GM19438 (cell line): ENCODE measurements around the gene ZNF333.
"Not testable (repeated sequence)": the region's sequence is repeated elsewhere in the genome, so short reads cannot be mapped to it uniquely, and the experiment has no call there.

ENCODE experiments used
- ATAC-seq: cut with Tn5 transposase; IDR thresholded peaks from one replicate; pipeline ENCODE4 v1.9.1; 2021; ENCODE audit warnings: low read depth; ENCODE audit not compliant: unreplicated experiment

The ZNF333 gene

DNA sequence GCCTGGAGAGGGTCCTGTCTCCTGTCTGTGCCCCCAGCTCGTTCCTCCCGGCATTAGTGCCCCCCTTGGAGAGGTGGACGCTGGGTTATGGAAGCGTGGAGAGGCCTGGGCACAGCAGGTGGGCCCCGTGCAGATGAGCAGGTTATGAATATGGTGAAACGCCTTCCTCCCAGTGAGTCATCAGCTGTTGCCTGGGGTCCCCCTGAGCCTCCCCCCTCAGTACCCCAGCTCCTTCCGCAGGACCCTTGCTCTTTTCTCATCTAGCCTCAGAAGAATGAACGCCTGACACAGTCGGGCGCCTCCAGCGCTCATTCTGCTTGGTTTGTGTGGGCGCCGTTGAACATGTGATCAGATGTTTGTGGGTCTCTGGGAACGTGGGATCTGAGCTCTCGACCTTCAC, 76.0 kb downstream of the ZNF333 start:
- ATAC-seq, result not testable (repeated sequence)

DNA sequence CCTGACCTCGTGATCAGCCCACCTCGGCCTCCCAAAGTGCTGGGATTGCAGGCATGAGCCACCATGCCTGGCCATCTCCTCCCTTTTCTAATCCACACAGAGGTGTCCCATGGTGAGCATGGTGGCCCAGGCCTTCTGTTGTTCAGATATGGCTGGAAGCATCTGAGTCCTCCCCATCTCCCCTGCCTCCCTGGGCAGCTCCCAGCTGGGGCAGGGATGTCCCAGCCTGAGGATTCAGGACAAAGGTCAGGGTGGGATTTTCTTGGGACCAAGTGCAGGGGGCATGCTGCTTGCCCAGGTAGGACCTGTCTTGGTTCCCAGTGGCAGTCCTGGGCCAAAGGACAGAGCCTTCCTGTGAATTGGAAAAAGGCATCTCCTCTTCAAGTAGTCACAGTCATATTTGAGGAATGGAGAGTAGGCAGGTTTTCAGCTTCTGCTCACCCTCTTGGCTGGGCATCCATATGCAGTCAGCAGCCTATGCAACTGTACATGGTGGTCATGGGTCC, 77.7 kb downstream of the ZNF333 start:
- ATAC-seq, result no peak

DNA sequence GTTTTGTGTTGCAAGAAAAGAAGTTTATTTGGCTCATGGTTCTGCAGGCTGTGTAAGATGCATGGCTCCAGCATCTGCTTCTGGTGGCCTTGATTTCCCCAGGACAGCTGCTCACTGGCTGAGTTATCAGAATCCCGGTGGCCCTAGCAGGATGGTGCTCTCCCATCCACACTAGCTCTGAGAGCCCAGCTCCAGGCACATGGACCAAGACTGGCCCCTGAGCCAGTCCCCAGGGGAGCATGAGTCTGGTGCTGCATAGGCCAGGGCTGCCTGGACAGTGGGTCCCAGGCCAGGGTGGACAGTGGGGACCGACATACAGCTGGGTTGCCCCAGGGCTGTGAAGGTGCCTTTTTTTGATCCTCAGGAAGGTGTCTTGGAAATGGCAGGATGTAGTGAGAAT, 78.2 kb downstream of the ZNF333 start:
- no peak for ATAC-seq

DNA sequence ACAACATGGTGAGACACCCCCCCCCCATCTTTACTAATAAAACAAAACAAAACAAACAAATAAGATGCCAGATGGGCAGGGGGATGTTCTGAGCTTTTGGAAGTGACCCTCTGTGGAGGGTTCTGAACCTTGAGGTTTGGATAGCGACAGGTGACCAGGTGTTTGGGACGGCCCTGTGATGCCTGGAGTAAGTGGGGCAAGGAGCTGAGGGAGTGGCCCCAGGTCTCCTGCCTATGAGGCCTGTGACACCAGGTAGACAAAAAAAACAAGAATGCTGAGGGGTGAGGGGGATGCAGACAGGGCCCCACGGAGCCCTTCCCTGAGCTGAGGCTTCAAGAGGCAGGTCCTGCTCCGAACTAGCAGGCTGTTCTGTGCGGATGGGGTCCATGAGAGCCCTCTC, 79.4 kb downstream of the ZNF333 start:
- ATAC-seq, result no peak

DNA sequence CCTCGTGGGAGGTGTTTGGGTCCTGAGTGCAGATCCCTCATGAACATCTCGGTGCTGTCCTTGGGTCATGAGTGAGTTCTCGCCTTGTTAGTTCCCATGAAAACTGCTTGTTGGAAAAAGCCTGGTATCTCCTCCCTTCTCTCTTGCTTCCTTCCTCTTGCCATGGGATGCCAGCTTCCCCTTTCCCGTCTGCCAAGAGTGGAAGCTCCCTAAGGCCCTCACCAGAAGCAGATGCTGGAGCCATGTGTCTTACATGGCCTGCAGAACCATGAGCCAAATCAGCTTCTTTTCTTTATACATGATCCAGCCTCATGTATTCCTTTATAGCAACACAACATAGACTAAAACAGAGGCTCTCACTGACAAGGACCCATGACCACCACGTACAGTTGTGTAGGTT, 80.3 kb downstream of the ZNF333 start:
- ATAC-seq, result no peak

DNA sequence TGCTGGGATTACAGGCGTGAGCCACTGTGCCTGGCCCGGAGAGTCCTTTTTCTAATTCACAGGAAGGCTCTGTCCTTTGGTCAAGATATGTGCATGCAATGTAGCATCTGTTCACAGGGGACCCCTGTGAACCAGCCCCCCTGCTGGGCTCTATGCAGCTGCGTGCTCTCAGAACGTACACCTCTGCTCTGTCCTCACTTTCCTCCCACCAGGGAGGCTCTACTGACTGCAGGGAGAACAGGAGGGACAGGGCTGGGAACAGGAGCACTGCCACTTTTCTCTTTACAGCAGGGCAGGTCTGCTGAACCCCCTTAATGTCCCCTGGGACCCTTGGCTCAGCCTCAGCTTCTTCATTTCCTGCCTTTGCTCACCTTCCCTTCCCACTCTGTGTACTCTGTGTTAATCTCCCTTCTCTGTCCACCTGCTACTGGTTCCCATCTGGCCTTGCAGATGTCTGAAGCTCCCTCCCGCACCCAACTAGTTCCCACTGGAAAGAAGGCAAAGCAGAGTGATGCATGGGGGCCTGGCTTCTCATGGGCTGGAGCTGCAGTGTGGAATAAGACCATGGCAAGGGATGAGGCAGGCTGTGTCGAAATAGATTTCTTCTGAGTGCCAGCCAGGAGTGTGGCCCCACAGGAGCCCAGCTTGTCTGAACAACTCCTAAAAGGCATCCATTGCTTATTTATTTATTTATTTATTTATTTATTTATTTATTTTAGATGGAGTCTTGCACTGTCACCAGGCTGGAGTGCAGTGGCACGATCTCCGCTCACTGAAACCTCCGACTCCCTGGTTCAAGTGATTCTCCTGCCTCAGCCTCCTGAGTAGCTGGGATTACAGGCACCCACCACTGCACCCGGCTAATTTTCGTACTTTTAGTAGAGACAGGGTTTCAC, 81.3 kb downstream of the ZNF333 start:
- no peak for ATAC-seq

DNA sequence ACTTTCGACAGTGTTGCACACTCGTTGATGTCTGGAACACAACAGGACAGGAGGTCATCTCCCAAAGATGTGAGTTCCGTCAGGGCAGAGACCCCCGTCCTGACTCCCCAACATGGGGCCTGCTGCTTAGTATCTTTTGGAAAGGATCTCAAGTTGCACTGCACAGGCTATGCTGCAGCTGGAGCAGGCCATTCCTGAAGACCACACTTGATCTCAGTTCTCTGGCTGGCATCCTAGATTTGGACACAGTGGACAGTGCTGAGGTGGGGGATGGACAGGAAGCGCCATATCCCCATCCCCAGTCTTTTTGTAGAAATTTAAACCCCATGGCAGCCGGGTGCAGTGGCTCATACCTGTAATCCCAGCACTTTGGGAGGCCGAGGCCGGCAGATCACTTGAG, 82.6 kb downstream of the ZNF333 start:
- no peak for ATAC-seq

DNA sequence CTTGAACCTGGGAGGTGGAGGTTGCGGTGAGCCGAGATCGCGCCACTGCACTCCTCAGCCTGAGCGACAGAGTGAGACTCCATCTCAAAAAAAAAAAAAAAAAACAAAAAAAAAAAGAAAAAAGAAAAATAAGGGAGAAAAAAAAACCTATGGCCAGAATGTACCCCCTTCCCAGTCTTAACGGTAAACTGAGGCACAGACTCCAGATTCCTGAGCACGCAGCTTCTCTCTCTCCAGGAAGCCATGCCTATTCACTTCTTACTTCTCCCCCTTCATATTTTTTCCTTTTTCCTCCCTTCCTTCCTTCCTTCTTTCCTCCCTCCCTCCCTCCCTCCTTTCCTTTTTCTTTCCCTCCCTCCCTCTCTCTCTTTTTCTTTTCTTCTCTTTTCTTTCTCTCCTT, 83.1 kb downstream of the ZNF333 start:
- no peak for ATAC-seq

DNA sequence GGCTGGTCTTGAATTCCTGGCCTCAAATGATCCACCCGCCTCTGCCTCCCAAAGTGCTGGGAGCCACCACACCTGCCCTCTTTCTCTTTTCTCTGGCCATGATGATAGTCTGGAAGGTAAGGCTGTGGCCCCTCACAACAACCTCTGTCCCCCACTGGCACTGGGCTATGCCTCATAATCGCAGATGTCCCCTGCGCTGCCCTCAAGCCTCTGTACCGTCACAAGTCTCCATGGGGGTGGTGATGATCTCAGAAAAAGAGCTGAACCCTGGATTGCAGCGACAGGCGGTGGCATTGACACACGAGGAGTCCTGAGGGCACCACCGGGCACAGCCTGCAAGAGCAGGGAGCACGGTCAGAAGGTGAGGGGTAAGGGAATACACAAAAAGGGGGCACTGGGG, 83.9 kb downstream of the ZNF333 start:
- not testable (repeated sequence) for ATAC-seq

DNA sequence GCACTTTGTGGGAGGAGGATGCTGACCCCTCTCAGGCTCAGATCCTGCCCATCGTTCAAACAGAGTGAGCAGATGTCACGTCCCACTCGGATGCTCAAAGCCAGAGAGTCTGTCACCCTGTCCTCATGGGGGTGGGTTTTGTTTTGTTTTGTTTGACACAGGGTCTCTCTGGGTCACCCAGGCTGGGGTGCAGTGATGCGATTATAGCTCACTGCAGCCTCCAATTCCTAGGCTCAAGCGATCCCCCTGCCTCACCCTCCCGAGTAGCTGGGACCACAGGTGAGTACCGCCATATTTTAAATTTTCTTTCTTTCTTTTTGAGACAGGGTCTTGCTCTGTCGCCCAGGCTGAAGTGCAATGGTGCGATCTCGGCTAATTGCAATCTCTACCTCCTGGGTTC, 84.5 kb downstream of the ZNF333 start:
- ATAC-seq, result no peak

DNA sequence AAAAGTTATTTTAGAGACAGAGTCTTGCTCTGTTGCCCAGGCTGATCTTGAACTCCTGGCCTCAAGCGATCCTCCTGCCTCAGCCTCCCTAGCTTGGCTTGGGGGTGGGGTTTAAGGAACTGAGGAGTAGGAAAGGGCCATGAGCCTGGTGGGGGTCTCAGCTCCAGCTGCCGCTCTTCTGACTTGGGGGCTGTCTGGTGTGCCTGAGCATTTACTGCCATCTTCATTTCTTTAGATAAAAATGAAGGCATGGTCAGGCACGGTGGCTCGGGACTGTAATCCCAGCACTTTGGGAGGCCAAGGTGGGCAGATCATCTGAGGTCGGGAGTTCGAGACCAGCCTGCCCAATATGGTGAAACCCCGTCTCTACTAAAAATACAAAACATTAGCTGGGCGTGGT, 85.5 kb downstream of the ZNF333 start:
- not testable (repeated sequence) for ATAC-seq

DNA sequence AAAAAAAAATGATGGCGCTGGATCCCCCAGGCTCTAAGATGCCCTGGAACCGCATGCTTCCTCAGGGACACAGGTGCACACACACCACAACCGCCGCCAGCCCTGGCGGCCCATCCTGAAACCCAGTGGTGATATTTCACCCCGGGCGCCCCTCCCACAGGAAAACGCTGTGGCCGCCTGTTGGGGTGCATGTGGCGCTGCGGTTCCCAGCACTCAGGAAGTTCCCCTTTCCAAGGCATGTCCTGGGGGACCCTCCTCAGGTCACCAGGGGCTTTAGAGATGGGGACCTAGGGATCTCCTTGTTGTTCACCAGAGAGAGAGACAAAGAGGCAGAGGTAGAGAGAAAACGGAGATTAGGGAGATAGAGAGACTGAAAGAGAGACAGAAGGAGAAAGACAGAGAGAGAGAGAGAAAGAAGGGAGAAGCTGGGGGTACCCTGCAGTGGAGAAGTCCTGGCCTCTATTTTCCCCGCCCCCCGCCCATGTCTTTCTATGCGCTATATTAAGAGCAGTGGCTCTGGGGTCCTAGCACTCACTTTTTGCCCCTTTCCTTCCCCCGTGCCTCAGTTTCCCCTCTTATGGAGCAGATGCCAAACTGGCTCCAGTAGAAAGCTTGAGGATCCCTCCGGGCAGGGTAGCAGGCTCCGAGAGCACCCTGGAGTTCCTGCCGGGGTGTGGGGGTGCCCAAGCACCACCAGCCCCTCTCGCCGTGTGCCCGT, 86.2 kb downstream of the ZNF333 start:
- ATAC-seq, result no peak

DNA sequence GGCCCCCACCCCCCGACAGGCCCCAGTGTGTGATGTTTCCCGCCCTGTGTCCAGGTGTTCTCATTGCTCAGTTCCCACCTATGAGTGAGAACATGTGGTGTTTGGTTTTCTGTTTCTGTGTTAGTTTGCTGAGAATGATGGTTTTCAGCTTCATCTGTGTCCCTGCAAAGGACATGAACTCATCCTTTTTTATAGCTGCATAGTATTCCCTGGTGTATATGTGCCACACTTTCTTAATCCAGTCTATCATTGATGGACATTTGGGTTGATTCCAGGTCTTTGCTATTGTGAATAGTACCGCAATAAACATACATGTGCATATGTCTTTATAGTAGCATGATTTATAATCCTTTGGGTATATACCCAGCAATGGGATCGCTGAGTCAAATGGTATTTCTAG, 87.8 kb downstream of the ZNF333 start:
- not testable (repeated sequence) for ATAC-seq

DNA sequence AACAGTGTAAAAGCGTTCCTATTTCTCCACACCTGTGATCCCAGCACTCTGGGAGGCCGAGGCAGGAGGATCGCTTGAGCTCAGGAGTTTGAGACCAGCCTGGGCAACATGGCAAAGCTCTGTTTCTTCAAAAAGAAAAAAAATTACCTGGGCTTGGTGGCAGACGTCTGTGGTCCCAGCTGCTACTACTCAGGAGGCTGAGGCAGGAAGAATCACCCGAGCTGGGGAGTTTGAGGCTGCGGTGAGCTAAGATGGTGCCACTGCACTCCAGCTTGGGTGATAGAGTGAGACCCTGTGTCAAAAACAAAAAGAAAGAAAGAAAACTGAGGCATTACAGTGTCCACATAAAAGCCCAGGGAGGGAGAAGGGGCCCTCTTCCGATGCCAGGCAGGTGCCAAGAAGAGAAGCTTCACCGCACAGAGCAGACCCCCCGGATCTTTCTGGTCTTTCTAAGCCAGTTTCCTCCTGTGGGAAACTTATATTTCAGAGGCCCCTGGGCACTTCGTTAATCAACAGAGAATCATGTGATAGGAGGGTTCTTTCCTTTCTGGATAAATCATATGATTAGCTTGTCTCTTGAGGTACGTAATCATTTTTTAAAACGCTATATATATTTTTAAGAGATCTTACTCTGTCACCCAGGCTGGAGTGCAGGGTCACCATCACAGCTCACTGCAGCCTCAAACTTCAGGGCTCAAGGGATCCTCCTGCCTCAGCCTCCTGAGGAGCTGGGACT, 88.4 kb downstream of the ZNF333 start, which contains the start of gene ADGRE2:
Gene ADGRE2, minus strand, starts transcription at position 451 of the 736 bp plus-strand sequence. CDS start 1,804 bp downstream, outside the sequence.
- ATAC-seq, result not testable (repeated sequence)

DNA sequence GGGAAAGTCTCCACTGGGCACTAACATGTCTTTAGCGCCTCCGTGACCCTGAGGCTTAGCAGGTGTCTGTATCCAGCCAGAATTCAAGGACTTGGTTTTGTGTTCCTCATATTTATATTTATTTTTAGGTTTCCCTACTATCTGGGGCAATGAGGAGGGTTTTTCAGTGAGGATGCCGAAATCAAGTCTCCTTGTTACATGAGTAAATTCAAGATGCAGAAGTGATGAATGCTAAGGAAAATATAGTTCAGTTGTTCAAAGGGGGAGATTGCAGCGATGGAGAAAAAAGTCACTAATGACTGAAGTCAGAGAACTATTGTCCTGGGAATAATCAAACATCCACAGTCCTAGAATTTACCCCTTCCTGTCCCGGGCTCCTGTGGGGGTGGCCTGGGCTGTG, 89.3 kb downstream of the ZNF333 start:
- no peak for ATAC-seq

DNA sequence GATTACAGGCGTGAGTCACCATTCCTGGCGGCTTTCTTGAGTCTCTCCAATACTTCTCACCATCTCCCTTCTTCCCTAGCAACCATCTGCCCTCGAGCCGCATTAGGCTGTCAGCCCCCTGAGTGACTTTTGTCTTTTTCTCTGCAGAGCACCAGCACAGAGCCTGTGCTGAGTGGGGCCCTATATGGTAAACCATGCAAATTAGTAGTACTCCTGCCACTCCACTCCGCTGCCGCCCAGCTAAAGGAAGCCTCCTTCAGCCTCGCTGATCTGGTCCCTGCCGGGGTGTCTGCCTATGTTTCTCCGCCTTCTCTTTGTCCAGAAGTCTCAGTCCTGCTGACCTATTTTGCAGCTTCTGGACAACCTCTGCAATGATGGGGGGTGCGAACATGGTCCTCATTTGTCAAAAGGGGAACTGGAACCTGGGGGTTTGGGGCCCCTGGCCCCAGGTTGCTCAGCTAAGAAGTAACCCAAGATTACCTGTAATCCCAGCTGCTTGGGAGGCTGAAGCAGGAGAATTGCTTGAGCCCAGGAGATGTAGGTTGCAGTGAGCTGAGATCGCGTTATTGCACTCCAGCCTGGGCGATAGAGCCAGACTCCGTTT, 90.9 kb downstream of the ZNF333 start:
- not testable (repeated sequence) for ATAC-seq

DNA sequence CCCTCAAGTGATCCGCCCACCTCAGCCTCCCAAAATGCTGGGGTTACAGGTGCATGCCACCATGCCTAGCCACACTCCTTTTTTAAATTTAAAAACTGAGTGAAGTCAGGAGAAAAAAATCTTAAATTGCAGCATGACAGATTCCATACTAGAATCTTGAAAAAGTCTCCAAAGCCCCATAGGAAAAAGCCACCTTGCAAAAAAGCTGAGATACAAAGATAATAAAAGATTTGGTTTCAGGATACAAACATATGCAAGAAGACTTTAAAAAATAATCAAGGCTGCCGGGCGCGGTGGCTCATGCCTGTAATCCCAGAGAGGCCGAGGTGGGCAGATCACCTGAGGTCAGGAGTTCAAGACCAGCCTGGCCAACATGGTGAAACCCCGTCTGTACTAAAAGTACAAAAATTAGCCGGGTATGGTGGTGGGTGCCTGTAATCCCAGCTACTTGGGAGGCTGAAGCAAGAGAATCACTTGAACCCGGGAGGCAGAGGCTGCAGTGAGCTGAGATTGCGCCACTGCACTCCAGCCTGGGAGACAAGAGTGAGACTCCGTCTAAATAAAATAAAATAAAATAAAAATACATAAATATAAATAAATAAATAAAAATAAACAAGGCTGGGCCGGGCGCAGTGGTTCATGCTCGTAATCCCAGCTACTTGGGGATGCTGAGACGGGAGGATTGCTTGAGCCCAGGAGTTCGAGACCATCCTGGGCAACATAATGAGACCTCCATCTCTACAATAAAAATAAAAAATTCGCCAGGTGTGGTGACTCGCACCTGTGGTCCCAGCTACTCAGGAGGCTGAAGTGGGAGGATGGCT, 92.1 kb downstream of the ZNF333 start:
- ATAC-seq, result not testable (repeated sequence)

DNA sequence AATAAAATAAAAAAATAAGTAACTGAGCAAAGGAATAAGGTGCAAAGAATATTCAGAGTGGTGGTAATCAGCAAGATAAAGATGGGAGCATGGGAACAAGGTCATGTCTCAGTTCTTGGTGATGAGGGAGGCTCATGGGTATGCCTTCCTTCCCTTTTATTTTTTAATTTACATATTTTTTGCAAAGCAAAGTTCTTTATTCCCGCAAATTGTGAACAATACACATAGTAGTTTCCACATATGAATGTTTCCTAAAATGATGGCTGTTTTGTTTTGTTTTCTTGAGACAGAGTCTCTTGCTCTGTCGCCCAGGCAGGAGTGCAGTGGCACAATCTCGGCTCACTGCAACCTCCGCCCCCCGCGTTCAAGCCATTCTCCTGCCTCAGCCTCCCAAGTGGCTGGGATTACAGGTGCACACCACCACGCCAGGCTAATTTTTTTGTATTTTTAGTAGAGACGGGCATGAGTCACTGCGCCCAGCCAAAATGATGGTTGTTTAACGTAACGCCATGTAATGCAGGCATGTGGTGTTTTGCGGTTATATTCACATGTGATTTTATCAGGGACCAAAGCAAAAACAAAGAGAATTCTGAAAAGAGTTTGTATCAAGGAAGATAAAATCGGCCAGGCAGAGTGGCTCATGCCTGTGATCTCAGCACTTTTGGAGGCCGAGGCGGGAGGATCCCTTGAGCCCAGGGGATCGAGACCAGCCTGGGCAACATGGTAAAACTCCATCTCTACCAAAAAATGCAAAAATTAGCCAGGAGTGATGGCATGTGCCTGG, 93.0 kb downstream of the ZNF333 start:
- ATAC-seq, result no peak
